ENCODE measurements around the gene GALNS. TPM values are rescaled to one million over a fixed set of nuclear protein-coding genes. Genes with fewer than 3 reads are reported as not detected.

GALNS gene
- total and polyA plus RNA-seq, 2 experiments from 2014 or later: 9.7 to 18.8 TPM

GRCh38 chr16:88866151-88866920 lies 9.6 kb upstream of the GALNS start, which contains the start of gene PABPN1L:
PABPN1L (minus strand) TSS chr16:88866660; CDS start chr16:88866606, 54 bp downstream.
- no peaks in the 10 kb centered on the region for H3K9me2 ChIP-seq (ENCODE audit: insufficient read depth)
- H3K27me3 ChIP-seq (ENCODE audit: insufficient read depth): no peaks in the 10 kb centered on the region
- no peak for DNase-seq (ENCODE audit: low spot score)
- no peak for ATAC-seq
- no peaks in the 10 kb centered on the region for H3F3A ChIP-seq (replicated peaks; ENCODE audit: low read depth)
- no peaks in the 10 kb centered on the region; the same call in 1 of the 2 replicates for H4K20me1 ChIP-seq (replicated peaks; ENCODE audit: insufficient read depth)
- no peaks in the 10 kb centered on the region for H3K79me2 ChIP-seq (replicated peaks; ENCODE audit: insufficient read depth)
- Mint-ChIP-seq H3K27ac (no peak within 1 kb of the TSS), H3K9me3 (no peaks in the 10 kb centered on the region), H3K4me1 (no peaks in the 10 kb centered on the region), H3K27me3 (ENCODE audit: insufficient read depth, low read depth, poor library complexity) (peaks cover 5% of the 10 kb centered on the region), H3K4me3 (no peak within 1 kb of the TSS), H3K36me3 (ENCODE audit: low read depth) (no peaks in the 10 kb centered on the region)
- H3K36me3 ChIP-seq (ENCODE audit: insufficient read depth): no peaks in the 10 kb centered on the region
- no peaks in the 10 kb centered on the region for H3K4me1 ChIP-seq (ENCODE audit: insufficient read depth)
- H2AFZ ChIP-seq: no peak within 1 kb of the TSS
- H3K4me3 ChIP-seq: no peak within 1 kb of the TSS
- H3K27ac ChIP-seq (ENCODE audit: low read depth): no peak within 1 kb of the TSS
- no peak within 1 kb of the TSS for H3K4me2 ChIP-seq
- no peak for TF ChIP-seq ZNF114 (CRISPR knock-in tag; IDR thresholded peaks at IDR 0.05)
- no peak for TF ChIP-seq NANOG (IDR thresholded peaks at IDR 0.05; ENCODE audit: borderline replicate concordance)

DNA sequence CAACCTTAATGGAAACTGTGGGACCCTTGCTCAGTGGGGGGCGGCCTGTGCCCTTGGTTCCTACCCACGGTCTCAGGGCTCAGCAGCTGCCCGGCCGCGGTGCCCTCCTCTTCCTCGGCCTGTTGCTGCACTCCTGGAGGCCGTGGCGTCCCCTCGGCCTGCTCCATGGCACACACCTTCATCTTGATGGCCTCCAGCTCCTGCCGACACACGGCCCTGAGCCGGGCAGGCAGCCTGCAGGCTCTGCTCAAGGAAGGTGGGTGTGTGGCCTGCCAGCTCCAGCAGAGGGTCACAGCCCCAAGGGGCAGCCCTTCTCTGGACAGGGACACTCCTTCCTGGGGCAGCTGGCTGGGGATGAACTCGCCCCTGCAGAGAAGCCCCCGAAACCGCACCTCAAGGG lies 9.0 kb upstream of the GALNS start:
- Mint-ChIP-seq H3K27me3 (ENCODE audit: insufficient read depth, low read depth, poor library complexity) (peaks cover 5% of the 10 kb centered on the region), H3K4me3 (no peak overlapping the region), H3K36me3 (ENCODE audit: low read depth) (peaks cover 4% of the 10 kb centered on the region), H3K4me1 (no peaks in the 10 kb centered on the region), H3K9me3 (no peaks in the 10 kb centered on the region), H3K27ac (no peak overlapping the region)
- ATAC-seq (no peak), DNase-seq (ENCODE audit: low spot score) (no peak)
- no peaks in the 10 kb centered on the region for H3K27me3 ChIP-seq (ENCODE audit: insufficient read depth)
- no peak overlapping the region for H3K27ac ChIP-seq (ENCODE audit: low read depth)
- no peak for TF ChIP-seq ZNF114 (CRISPR knock-in tag; IDR thresholded peaks at IDR 0.05)
- TF ChIP-seq JUNB (IDR thresholded peaks at IDR 0.05; ENCODE audit: unreplicated experiment): no peak
- TF ChIP-seq CREB1 (CRISPR knock-in tag; IDR thresholded peaks at IDR 0.05; ENCODE audit: low read depth): no peak
- TF ChIP-seq EZH2 (IDR thresholded peaks at IDR 0.05; ENCODE audit: low read depth, unreplicated experiment): no peak
- TF ChIP-seq POLR2AphosphoS5 (IDR thresholded peaks at IDR 0.05; ENCODE audit: low read depth): no peak
- TF ChIP-seq, protein P1, sequence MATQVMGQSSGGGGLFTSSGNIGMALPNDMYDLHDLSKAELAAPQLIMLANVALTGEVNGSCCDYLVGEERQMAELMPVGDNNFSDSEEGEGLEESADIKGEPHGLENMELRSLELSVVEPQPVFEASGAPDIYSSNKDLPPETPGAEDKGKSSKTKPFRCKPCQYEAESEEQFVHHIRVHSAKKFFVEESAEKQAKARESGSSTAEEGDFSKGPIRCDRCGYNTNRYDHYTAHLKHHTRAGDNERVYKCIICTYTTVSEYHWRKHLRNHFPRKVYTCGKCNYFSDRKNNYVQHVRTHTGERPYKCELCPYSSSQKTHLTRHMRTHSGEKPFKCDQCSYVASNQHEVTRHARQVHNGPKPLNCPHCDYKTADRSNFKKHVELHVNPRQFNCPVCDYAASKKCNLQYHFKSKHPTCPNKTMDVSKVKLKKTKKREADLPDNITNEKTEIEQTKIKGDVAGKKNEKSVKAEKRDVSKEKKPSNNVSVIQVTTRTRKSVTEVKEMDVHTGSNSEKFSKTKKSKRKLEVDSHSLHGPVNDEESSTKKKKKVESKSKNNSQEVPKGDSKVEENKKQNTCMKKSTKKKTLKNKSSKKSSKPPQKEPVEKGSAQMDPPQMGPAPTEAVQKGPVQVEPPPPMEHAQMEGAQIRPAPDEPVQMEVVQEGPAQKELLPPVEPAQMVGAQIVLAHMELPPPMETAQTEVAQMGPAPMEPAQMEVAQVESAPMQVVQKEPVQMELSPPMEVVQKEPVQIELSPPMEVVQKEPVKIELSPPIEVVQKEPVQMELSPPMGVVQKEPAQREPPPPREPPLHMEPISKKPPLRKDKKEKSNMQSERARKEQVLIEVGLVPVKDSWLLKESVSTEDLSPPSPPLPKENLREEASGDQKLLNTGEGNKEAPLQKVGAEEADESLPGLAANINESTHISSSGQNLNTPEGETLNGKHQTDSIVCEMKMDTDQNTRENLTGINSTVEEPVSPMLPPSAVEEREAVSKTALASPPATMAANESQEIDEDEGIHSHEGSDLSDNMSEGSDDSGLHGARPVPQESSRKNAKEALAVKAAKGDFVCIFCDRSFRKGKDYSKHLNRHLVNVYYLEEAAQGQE (IDR thresholded peaks at IDR 0.05; ENCODE audit: unreplicated experiment): no peak
- no peak for TF ChIP-seq NANOG (IDR thresholded peaks at IDR 0.05; ENCODE audit: borderline replicate concordance)
- TF ChIP-seq ZNF331 (CRISPR knock-in tag; IDR thresholded peaks at IDR 0.05; ENCODE audit: low read depth): no peak
- no peak for TF ChIP-seq STAT1 (IDR thresholded peaks at IDR 0.05; ENCODE audit: unreplicated experiment)
- no peak for TF ChIP-seq CTCF (conservative IDR thresholded peaks at IDR 0.05; ENCODE audit: low read depth in 2 of 2)
- no peak overlapping the region for H2AFZ ChIP-seq
- H3K4me2 ChIP-seq: no peak overlapping the region
- H3K79me2 ChIP-seq (replicated peaks; ENCODE audit: insufficient read depth): no peaks in the 10 kb centered on the region
- no peaks in the 10 kb centered on the region for H3K9me2 ChIP-seq (ENCODE audit: insufficient read depth)
- no peaks in the 10 kb centered on the region for H3K4me1 ChIP-seq (ENCODE audit: insufficient read depth)
- H3K4me3 ChIP-seq: no peak overlapping the region
- no peaks in the 10 kb centered on the region; the same call in 1 of the 2 replicates for H4K20me1 ChIP-seq (replicated peaks; ENCODE audit: insufficient read depth)
- no peaks in the 10 kb centered on the region for H3K36me3 ChIP-seq (ENCODE audit: insufficient read depth)
- H3F3A ChIP-seq (replicated peaks; ENCODE audit: low read depth): no peaks in the 10 kb centered on the region

Data from GM23338 (cell line).